Endothelial cell (in vitro differentiated cells): ENCODE data around the gene TNS3. TPM values are rescaled to one million over a fixed set of nuclear protein-coding genes. Genes with fewer than 3 reads are reported as not detected.

ENCODE experiments used
- DNase-seq: peaks from one replicate; pipeline ENCODE4 v3.0.0; 2021; ENCODE audit warnings: low spot score
- H3K27ac Mint-ChIP-seq: one replicate; pipeline ENCODE4 v1.8.0; 2021; ENCODE audit warnings: mixed read lengths, inconsistent platforms; ENCODE audit not compliant: unreplicated experiment
- H3K27me3 Mint-ChIP-seq: one replicate; pipeline ENCODE4 v1.8.0; 2021; ENCODE audit warnings: mild to moderate bottlenecking, moderate library complexity, mixed read lengths, inconsistent platforms; ENCODE audit not compliant: unreplicated experiment
- H3K36me3 Mint-ChIP-seq: one replicate; pipeline ENCODE4 v1.8.0; 2021; ENCODE audit warnings: mild to moderate bottlenecking, low read depth, mixed read lengths, inconsistent platforms; ENCODE audit not compliant: unreplicated experiment
- H3K4me1 Mint-ChIP-seq: one replicate; pipeline ENCODE4 v1.8.0; 2021; ENCODE audit warnings: mild to moderate bottlenecking, mixed read lengths, inconsistent platforms; ENCODE audit not compliant: unreplicated experiment
- H3K4me3 Mint-ChIP-seq: one replicate; pipeline ENCODE4 v1.8.0; 2021; ENCODE audit warnings: mild to moderate bottlenecking, mixed read lengths, inconsistent platforms; ENCODE audit not compliant: unreplicated experiment
- H3K9me3 Mint-ChIP-seq: one replicate; pipeline ENCODE4 v1.8.0; 2021; ENCODE audit warnings: mixed read lengths, inconsistent platforms; ENCODE audit not compliant: unreplicated experiment
- CTCF ChIP-seq: fragments of 200-600 bp; sonication (generic); IDR thresholded peaks from one replicate; pipeline ENCODE4 v1.5.0; 2021; ENCODE audit warnings: antibody characterized with exemption; ENCODE audit not compliant: unreplicated experiment
- total RNA-seq: library from RNA; stranded (reverse); fragmentation: NEBNext Ultra II Directional; extraction: Animal tissue kit (Norgen Biotek cat#: 25700); gene quantifications from one replicate; pipeline ENCODE4 v1.2.1, GENCODE V29; 2021; ENCODE audit not compliant: unreplicated experiment

TNS3 gene
- total RNA-seq, 1 donor from 2014 or later: 7.5 TPM

- Mint-ChIP-seq H3K4me1 (no peaks in the 10 kb centered on the region), H3K9me3 (no peaks in the 10 kb centered on the region), H3K27ac (no peak overlapping the region), H3K36me3 (no peaks in the 10 kb centered on the region), H3K27me3 (no peaks in the 10 kb centered on the region), H3K4me3 (no peak overlapping the region)
- DNase-seq: no peak
- no peak for TF ChIP-seq CTCF
Measured at GRCh38 chr7:47508389-47509380, 73.2 kb downstream of the TNS3 start.

- H3K4me1 Mint-ChIP-seq: no peaks in the 10 kb centered on the region
Measured at GRCh38 chr7:47507522-47507921, 74.4 kb downstream of the TNS3 start.

GRCh38 chr7:47506382-47507339 is 75.2 kb downstream of the TNS3 start:
- no peak for TF ChIP-seq CTCF
- Mint-ChIP-seq H3K4me3 (no peak overlapping the region), H3K36me3 (no peaks in the 10 kb centered on the region), H3K27me3 (no peaks in the 10 kb centered on the region), H3K27ac (no peak overlapping the region), H3K9me3 (no peaks in the 10 kb centered on the region), H3K4me1 (no peaks in the 10 kb centered on the region)
- DNase-seq: no peak

More at GRCh38 chr7:47507522-47507921, 74.4 kb downstream of the TNS3 start:
- Mint-ChIP-seq H3K27ac (no peak overlapping the region), H3K27me3 (no peaks in the 10 kb centered on the region), H3K36me3 (no peaks in the 10 kb centered on the region), H3K4me3 (no peak overlapping the region), H3K9me3 (no peaks in the 10 kb centered on the region)
- no peak for TF ChIP-seq CTCF
- no peak for DNase-seq

GRCh38 chr7:47505312-47506007 is 76.5 kb downstream of the TNS3 start:
- H3K27me3 Mint-ChIP-seq: no peaks in the 10 kb centered on the region
- H3K4me3 Mint-ChIP-seq: no peak overlapping the region
- no peaks in the 10 kb centered on the region for H3K36me3 Mint-ChIP-seq
- H3K27ac Mint-ChIP-seq: no peak overlapping the region
- no peaks in the 10 kb centered on the region for H3K4me1 Mint-ChIP-seq
- TF ChIP-seq CTCF: no peak
- no peaks in the 10 kb centered on the region for H3K9me3 Mint-ChIP-seq
- no peak for DNase-seq
